GM18511 (cell line): ENCODE data around the gene UBE2Q2.
"Not testable (repeated sequence)": the region's sequence is repeated elsewhere in the genome, so short reads cannot be mapped to it uniquely, and the experiment has no call there.

Experiments used
- ATAC-seq: cut with Tn5 transposase; IDR thresholded peaks from one replicate; pipeline ENCODE4 v1.9.1; 2021; ENCODE audit warnings: mild to moderate bottlenecking, moderate library complexity; ENCODE audit not compliant: unreplicated experiment

UBE2Q2 gene

DNA sequence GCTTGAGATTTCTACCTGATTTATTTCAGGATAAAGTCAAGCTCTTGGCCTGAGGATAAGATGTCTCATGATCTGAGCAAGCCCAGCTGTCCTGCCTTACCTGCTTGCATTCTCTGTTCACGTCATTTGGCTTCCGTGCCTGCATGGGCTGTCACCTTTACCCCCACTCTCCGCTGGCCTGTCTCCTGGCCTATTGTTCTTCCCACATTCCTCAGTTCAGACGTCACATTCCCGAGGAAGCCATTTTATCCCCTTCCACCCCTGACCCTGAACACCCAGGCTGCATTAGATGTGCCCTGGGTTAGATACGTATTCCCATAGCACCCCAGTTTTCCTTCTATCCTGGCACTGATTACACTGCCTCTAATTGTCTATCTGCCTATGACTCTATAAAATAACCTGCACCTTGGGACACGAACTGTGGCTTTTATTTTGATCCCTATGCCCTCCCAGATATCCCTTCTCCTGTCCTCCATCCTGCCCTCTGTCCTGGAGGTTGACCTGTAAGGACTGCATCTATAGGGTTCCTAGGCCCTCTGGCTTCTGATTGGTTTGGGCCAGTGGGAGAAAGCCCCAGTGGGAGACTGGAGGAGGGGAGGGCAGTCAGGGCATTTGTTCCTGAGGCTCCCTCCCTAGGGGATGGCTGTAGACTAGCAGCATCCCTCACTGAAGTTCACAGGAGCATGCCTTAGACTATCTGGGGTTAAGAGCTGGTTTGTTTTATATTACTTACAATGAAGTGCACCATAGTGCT, 19.2 kb upstream of the UBE2Q2 start:
- ATAC-seq = no peak

DNA sequence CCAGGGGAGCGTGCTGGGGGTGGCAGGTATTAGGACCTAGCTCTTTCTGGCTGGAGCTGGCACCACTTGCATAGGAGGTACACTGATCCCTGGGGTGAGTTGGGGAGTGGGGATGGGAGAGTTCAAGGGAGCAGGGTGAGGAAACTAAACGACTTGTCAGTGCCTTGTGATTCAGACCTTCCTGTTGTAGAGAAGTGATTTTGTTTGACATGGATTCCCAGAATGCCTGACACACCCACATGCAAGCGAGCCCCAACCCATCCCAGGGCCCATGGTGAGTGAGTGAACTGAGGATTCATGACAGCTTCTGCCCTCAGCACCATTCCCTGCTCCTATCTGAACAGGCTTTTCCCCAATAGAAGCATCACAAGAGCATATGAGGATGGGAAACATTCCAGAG, 15.6 kb upstream of the UBE2Q2 start:
- ATAC-seq = no peak

DNA sequence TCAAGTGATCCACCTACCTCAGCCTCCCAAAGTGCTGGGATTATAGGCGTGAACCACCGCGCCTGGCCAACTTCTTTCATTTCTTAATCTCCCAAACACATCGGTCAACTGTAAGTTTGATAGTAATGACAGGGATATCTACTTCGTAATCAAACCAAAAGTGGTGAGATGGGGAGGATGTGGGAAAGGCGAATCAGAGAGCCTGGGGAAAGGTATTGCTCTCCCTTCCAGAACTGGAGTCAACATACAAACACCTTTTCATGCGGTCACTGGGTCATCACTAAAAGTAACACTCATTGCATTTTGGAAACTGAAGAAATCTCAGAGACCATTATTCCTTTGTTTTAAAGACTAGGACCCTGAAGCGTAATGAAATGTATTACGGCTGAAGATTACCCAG, 14.8 kb upstream of the UBE2Q2 start:
- no peak for ATAC-seq

DNA sequence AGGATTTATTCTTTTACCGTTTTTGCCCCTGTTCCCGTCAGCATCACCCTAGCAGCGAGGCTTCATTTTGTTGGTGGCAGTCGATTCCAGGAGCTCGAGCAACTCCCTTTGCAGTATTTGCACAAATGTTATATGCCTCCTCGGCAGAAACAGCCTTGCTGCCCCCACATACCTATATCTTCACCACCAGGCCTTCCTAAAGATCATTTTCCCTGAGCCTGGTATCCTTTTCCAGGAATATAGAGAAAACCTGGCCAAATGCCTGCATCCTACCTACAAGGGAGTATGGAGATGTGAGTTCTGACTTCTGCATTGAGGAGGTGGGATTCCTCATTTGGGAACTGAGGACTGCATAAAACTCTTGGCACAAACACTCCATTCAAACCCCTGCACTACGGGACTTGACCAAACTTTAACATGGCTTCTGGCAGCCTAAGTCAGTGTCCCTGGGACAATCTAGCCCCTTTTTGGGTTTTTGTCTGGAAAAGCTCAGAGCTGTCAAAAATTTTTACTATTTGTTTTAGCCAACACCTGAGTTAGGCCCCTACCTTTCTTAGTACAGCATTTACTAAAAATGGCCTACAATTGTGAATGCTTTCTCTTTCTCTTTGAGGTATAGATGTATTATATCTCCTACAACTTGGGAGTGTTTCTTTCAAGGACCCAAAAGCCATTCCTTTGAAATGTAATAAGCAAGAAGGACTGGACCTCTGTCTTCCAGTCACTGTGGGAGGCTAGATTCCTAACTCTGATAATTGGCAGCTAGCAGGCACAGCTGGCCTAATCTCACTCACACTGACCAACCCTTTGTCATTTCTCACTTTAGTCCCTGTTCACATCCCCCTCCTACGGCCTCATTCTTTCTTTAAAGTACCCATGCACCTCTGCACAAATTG, 12.1 kb upstream of the UBE2Q2 start:
- ATAC-seq = no peak

DNA sequence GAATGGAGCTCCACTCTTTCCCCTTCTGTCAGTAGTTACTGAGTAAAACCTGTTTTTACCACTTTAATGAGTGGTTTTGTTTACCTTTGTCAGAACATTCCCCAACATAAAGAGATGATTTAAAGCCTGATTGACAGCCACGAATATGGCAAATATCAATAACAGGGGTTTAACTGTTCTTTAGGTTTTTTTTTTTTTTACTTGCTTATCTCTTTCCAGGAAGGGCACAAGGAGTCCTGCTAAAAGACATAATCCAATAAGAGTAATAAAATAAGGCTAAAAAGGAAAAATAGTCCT, 11.5 kb upstream of the UBE2Q2 start:
- no peak for ATAC-seq

DNA sequence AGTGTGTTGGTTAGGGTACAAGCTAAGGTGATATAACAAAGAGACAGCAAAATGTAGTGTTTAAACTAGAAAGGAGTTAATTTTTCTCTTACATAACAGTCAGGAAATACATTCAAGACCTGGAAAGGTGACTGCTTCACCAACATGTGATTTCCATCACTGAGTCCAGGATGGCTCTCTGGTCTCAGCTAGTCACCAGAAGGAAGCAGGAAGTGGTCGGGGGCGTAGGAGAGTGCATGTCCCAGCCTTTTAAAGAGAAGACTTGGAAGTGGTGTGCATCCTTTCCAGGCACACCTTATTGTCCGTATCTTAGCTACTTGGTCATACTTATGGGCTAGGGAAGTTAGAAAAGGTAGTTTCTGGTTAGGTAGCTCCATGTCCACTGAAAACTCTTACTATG, 11.1 kb upstream of the UBE2Q2 start:
- no peak for ATAC-seq

DNA sequence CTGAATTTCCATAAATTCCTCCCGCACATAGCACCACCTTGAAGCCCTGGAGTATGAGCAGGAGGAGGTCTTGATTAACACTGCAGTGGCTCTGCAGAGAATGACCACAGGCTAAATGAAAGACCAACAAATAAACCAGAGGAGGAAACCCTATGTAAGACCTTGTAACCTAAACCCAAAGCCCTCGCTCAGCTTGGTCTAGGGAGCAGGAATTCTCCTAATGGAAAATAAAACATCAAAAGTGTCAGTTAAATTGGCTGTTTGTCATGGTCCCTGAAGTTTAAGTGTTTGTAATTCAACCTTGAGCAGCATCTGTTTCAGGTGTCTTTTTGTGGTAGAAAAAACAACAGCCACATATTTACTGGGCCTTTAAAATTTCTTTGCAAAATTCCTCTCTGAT, 9.2 kb upstream of the UBE2Q2 start:
- no peak for ATAC-seq

DNA sequence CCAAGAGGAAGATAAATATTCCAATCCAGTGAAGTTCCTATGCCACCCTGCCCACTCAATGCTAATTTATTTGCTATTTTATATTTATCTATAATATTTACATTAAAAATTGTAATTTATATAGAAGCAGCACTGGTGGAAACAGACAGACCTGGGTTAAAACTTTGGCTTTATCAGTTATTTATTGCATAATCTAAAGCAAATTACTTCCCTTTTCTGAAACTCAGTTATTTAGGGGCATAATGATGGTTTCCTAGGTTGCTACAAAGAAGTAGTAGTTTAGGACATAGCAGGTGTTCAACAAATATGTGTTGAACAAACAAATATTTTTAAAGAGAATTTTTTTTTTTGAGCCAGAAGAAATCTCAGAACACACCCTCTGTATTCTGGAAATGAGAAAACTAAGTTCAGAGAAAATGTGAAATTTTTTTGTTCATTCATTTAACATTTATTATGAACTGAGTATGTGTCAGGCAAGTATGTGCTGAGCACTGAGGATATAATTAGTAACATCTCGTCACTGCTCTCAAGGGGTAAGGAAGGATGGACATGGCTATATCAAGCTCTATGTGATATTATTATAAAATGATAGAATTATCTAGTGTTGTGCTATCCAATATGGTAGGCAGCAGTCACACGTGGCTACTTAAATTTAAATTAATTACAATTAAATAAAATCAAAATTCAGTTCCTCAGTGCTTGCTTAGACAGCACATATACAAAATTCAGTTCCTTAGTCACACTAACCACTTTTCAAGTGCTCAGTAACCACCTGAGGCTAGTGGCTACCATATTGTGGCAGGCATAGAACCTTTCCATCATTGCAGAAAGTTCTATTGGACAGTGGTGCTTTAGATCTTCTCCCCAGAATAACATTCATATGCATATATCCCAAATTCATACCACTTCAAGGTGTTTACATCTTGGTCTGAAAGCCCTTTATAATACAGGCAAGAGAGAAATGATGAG, 7.0 kb upstream of the UBE2Q2 start:
- ATAC-seq = no peak

DNA sequence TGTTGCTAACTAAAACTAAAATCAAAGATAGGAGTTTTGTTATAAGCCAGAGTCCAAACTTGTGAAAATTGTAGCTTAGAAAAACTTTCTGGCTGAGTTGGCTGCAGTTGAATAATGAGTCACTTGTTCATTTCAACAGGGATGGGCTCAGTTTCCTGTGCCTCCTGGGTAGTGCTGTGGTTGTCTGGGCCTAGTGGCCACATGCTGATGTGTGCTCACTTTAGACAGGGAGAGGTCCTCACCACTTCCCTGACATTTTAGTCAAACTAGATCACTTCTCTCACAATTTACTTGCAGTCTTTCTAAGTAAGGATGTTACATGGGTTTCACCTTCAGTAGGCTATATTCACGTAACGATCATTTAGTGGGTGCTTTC, 6.3 kb upstream of the UBE2Q2 start:
- peak; percentile 79 for ATAC-seq

DNA sequence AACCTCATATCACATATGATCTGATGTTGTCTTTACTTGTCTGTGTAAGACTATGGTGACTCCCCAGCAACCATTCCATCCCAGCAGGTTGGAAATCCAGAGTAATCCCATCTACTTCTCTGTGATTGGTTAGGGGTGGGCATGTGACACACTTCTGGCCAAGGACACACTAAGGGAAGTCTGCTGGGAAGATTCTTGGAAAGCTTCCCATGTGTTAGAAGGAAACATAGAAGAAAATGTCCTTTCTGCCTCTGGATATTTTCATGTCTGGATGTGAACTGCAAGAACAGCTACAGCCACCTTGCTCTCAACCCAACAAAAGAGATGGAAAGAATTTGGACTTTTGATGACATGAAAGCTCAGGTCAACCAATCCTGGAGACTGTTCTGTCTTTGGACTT, 2.6 kb upstream of the UBE2Q2 start:
- no peak for ATAC-seq

DNA sequence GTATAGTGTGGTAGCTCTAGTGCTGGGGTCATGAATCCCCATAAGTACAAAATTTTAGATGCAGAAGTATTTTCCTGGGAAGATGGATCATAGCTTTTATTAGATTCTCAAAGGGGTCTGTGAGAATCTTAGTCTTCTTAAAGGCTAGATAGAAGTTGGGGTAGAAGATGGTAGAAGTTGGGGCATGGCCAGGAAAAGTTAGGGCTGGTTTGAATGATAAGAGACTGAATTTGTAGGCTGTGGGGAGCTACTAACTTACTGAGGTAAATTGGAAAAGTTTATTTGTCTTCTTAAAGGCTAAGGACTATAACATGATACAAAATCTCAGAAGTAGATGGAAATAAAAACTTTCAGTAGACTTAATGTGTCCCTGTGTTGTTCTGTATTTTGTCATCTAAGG, 1.6 kb upstream of the UBE2Q2 start:
- ATAC-seq = no peak

DNA sequence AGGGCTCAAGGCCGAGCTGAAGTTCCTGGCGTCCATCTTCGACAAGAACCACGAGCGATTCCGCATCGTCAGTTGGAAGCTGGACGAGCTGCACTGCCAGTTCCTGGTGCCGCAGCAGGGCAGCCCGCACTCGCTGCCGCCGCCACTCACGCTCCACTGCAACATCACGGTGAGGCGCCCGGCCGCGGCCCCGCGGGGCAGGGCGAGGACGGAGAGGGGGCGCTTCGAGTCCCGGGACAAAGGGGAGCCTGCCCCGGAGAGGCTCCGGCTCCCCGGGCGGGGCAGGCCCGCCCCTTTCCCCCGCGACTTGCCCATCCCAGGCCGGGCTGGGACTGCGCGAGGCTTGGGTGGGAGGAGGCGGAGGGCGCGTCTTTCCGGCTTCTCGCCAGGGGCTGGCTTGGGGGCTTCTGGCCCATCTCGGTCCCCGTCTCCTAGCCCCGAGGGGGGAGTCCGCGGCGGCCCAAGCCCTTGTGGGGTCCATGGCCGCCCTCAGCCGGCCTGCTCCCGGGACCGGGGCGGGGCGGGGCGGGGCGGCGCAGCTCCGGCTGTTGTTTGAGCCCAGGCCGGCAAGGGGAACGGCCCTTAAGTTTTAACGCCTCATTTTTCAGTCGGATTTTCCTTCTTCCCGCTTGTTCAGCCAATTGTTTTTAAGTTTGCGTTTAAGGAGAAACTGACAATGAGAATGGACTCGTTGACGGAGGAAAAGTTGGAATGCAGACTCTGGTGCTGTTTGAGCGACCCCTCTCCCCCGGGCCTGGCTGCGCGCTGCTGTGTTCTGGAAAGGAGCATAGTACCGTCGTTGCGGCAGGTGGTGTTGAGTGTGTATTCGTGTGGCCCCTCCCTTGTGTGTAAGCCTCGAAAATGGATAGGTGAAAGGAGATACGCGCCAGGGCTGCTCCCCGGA, 683 bp downstream of the UBE2Q2 start:
- ATAC-seq = peak; percentile 65

DNA sequence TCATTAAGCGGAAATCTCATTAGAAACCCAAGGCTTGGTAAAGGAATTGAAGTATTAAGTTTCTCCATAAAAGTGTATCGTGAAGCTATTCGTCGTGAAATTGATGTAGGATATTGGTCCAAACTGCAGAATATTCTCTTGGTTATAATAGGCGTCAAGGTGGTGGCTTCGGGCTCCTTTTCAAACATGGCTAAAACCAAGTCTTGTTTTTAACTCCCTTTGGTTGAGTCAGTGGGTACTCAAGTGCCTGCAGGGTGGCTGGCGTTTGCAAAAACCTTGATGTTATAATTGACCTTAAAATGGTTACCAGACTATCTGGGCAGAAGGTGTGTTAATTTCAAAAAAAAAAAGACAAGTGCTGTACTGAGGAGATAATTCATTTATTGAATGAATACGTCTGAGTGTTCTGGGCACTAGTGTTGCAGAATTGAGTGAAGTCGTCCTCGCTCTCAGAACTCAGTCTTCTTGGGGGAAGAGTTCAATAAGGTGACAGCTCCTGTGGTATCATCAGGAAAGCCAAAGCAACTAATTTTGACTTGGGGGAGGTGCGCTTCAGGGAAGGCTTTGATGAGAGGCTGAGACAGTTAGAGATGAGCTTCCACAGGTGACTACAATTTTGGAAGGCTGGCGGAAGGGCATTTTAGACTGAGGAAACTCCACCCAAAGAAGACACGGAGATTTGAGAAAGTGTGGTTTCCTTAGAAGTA, 1.5 kb downstream of the UBE2Q2 start:
- ATAC-seq = no peak

DNA sequence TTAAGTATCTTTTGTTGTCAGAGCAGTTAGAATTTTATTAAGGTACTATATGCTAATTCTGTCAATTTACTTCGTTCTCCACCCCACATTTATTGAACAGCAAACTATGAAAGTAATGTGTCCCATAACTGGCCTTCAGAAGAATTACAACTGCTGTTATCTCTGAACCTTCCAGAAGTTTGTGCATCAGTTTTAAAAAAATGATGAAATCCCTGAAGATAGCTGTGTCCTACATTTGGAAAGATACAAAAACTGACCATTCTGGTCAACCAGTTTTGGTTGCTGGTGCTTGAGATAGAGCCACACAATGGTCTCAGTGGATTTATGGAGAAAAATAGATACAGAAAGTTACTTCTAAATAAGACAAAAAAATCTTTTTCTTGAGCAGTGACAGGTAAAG, 5.9 kb downstream of the UBE2Q2 start:
- ATAC-seq = no peak

DNA sequence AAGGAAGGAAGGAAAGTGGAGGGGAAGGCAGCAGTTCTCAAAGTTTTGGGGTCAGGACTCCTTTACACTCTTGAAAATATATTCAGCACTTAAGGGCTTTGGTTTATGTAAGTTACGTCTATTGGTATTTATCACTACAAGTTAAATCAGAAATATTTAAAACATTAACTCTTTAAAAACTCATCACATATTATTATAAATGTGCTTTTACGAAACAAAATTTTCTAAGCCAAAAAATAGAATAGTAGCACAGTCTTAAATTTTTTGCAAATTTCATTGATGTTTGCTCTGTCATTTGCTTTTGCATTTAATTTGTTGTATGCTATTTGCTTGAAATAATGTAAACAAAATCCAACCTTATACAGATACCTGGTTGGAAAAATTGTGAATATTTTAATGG, 7.5 kb downstream of the UBE2Q2 start:
- ATAC-seq = no peak

DNA sequence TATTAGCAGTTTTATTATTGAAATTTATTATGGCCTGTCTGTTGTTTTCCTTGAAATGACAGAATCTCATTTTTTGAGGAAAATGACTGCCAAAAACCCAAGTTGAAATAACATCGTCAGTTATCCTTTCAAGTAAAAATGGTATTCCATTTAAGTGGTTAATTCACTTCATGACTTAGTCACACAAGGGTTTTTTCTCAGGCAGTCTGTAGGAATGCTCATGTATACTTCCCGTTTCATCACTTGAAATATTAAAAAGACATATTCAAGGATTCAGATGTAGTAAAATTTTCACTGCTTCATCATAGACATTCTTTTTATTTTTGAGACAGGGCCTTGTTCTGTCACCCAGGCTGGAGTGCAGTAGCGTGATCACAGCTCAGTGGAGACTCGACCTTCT, 8.3 kb downstream of the UBE2Q2 start:
- ATAC-seq = not testable (repeated sequence)

DNA sequence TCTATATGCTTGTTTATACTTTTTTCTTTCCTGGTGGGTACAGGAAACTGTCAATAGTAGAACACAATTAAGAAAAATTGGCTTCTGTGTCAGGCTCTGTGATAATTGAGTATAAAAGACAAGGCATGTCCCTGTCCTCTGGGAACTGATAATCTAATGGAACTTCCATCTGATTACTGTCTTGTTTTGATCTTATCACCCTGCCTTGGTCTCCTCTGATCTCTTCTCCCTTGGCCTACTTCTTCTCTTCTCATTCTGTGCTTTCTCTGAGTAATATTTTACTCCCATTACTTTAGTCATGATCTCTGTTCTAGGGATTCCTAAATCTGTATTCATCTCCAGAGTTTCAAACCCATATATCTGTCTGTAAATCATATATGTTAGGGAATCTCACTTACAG, 14.6 kb downstream of the UBE2Q2 start:
- no peak for ATAC-seq

DNA sequence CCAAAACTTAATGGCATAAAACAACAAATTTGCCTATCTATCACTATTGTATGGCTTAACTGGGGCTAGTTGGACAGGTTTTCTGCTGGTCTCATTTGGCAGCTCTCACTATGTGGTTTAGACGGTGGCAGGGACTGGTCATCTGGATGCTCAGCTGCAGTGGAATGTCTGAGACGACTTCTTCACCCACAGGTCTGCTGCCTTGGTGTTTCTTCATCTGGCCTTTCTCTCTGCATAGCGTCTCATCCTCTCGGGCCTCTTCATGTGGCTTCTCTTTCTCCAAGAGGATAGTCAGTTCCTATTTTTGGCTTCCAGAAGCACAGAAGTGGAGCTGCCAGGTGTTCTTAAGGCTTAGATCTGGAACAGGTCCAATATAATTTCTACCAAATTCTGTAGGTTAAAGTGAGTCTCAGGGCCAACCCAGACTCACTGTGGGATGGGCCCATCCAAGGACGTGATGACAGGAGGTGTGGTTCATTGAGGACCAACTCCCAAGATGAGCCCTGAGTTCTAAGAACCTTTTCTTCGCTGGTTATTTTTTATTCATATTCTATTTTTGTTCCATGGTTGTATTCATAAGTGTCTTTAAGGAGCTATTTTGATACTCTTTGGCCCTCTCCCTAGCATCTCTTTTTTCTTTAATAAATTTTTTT, 18.6 kb downstream of the UBE2Q2 start:
- ATAC-seq = no peak

DNA sequence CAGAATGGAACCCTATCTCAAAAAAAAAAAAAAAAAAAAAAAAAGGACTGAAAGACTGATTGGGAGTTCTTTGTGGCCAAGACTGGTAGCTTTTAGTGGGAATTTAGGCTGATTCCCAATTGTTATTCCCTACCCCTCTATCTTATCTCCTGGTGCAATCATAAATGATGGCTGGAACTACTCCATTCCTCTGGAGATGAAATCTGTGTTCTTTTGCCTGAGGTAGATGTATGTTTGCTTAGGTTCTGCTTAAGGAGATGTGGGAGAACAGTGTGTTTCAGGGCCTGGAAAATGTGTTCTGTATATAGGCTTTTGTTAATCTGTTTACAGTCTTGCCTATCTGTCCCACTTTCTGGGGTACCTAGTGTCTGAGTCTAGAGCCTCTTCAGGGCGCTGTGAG, 19.5 kb downstream of the UBE2Q2 start:
- ATAC-seq = no peak
